NCI-H2029 treated with DMSO at 0.1 percent for 48 hours (cell line): ENCODE data around the gene FAM151A.
"Not testable (repeated sequence)": the region's sequence is repeated elsewhere in the genome, so short reads cannot be mapped to it uniquely, and the experiment has no call there.

ENCODE experiments used
- DNase-seq: peaks from one replicate; lab custom pipeline; 2025; lab: John Stamatoyannopoulos, UW

FAM151A gene

DNA sequence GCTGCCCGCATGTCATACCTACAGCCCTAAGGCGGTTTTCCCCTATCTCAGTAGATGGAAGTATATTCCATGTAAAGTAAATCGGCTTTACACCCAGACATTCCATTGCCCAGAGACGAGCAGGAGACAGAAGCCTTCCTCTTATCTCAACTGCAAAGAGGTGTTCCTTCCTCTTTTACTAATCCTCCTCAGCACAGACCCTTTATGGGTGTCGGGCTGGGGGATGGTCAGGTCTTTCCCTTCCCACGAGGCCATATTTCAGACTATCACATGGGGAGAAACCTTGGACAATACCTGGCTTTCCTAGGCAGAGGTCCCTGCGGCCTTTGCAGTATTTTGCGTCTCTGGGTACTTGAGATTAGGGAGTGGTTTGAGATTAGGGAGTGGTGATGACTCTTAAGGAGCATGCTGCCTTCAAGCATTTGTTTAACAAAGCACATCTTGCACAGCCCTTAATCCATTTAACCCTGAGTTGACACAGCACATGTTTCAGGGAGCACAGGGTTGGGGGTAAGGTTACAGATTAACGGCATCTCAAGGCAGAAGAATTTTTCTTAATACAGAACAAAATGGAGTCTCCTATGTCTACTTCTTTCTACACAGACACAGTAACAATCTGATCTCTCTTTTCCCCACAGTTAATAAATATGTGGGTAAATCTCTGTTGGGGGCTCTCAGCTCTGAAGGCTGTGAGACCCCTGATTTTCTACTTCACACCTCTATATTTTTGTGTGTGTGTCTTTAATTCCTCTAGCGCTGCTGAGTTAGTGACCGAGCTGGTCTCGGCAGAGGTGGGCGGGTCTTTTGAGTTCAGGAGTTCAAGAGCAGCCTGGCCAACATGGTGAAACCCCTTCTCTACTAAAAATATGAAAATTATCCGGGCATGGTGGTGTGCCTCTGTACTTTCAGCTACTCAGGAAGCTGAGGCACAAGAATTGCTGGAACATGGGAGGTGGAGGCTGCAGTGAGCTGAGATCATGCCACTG is 13.4 kb upstream of the FAM151A start:
- DNase-seq = not testable (repeated sequence)

- DNase-seq = not testable (repeated sequence)
These were observed 12.5 kb upstream of the FAM151A start for GRCh38 chr1:54635804-54636203.

GRCh38 chr1:54627196-54627595 is 3.9 kb upstream of the FAM151A start:
- DNase-seq = no peak

GRCh38 chr1:54624466-54625464 is 1.4 kb upstream of the FAM151A start:
- no peak for DNase-seq

DNA sequence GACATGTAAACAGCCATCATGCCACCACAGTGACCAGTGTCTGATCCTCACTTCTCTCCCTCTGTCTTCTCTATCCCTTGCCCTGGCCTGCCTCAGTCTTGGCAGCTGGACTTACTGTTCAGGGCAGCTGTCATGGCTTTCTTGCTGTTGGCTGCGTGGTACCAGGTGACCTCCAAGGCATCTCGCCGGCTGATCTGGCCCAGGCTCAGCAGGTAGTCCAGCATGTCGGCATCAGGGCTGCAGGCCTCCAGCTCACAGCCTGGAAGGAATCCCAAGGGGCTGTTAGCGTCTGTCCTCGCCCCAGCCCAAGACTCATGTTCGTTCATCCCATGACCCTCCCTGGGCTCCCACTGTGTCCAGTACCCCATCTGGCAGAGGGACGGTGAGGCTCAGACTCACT is 3.6 kb downstream of the FAM151A start:
- DNase-seq = no peak

- DNase-seq = no peak
These were observed 7.6 kb downstream of the FAM151A start for GRCh38 chr1:54615531-54616279.

DNA sequence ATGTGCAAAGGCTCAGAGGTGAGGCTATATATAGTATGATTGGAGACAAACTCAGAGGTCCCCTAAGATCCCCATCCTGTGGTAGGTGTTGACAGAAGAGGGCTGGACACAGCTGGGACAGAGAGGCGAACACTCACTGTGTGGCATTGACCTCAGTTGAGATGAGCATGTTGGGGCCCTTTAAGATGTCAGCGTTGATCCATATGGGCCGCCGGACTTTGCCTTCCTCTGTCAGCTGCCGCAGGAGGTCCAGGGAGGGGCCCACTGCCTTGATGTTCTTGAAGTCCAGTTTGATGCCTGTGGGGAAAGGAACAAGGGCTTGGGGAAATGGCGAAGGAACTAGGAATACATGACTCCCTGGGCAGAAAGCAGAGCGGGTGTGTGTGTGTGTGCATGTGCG is 8.8 kb downstream of the FAM151A start:
- no peak for DNase-seq

DNA sequence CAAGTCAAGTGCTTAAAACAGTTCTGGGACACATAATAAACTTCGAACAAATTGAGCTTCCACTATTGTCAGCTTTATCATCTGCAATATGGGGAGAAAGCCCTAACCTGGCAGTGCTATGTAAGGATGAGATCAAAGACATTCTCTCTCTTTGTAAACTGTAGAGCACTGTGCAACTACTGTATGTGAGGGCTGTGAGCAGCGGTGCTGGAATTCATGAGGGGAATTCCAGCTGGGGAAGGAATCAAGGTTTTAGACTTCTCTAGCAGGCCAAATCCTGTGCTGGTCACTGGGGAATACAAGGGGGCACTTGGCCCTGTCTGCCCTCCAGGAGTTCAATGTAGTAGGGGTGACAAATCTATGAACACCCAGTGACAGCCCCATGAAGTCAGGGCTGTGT is 9.3 kb downstream of the FAM151A start:
- no peak for DNase-seq

DNA sequence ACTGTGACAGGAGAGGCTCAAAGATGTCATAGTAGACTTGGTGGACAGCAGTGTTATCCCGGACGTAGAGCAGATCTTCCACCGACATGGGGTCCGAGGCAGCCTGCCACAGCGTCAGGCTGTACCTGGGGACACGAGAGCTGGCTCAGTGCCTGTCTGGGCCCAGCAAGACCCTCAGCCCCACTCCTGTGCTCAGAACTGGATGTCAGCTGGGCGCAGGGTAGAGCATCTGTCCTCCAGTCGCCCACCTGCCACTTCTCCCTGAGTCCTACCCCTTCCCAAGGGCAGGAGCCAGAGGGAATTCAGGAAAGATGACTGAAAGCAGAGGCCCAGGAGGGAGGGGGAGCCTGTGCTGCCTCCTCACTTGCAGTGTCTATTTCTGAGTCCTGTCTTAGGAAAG is 11.7 kb downstream of the FAM151A start:
- no peak for DNase-seq

DNA sequence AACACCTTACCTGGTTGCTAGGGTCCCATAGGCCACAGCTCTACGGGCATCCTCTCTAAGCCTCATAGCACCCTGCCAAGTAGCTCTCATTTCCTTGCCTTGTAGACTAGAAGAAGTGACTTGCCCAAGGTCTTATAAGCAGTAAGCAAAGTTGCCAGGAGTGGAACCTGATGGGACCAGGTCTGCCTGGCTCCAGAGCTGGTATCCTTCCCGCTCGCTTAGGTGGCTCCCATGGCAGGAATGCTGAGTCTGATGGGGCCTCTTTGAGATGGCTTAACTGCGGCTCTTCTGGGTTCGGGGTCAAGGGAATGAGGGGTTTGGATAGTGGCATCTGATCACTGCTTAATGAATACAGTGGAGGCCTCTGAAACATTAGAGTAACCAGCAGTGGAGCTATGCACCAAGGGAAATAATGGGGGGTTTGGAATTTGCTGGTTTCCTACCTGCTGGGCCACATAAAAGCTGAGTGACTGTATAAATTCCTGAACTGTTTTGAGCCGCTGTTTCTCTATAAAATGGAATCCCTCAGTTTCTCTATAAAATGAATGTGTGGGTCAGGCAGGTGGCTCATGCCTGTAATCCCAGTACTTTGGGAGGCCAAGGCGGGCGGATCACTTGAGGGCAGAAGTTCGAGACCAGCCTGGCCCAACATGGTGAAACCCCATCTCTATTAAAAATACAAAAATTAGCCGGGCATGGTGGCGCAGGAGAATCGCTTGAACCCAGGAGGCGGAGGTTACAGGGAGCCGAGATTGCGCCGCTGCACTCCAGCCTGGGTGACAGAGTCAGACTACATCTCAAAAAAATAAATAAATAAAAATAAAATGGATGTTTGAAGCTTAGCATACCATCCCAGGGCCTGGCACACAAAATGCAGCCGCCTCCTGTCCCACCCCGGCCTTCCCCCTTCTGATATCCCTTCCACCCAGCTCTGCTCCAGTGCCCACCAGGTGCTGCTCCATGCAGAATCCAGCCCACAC is 12.4 kb downstream of the FAM151A start:
- DNase-seq = no peak

- DNase-seq = no peak
These were observed 13.3 kb downstream of the FAM151A start for GRCh38 chr1:54610048-54610447.

DNA sequence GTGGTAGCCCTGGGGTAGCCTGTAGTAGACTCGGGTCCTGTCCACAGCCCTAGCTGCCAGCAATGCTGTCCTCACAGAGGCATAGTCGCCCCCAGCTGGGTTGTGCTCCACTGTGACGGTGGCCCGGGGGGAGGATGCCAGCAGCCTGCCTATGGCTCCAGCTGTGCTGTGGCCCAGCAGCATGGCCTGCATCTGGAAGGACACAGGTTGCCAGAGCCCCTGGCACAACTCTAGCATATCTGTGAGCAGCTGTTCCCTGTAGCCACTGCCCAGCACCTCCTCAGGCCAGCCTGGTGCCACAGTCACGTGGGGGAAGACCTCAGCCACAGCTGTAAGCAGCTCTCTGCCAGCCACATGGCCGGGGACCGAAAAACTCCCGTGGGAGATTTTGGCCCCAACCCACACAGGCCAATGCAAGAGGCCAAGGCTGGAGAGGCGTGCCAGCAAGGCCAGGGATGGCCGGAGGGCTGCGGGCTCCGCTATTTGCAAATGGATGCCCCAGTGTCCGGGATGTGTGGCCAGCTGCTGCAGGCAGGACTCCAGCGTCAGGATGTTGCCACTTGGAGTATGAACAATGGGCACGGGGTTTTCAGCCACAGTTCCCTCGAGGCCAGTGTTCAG is 13.9 kb downstream of the FAM151A start:
- no peak for DNase-seq

DNA sequence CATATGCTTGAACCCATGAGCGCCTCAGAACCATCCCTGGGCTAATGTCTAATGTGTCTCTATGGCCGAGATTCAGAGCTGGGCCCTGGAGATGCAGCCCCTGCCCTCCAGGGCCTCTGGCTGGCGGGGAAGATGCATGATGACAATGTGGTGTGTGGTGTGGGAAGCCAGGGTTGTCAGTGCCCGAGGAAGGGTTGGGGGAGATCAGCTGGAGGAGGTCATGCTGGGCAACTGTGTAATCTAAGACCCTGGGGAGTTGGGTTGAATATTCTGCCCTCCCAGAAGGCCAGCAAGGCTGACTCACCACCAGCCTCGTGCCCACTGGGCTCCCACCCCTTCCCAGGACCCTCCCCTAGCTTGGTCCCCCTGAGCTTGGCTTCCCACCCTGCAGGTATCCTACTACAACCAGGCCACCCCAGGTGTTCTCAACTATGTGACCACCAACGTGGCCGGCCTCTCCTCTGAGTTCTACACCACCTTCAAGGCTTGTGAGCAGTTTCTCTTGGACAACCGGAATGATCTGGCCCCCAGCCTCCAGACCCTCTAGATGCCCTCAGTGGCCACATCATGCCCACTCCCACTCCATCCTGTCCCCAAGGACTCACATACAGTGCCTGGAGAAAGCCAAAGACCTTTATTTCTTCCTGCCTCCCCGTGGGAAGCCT is 14.6 kb downstream of the FAM151A start:
- no peak for DNase-seq

DNA sequence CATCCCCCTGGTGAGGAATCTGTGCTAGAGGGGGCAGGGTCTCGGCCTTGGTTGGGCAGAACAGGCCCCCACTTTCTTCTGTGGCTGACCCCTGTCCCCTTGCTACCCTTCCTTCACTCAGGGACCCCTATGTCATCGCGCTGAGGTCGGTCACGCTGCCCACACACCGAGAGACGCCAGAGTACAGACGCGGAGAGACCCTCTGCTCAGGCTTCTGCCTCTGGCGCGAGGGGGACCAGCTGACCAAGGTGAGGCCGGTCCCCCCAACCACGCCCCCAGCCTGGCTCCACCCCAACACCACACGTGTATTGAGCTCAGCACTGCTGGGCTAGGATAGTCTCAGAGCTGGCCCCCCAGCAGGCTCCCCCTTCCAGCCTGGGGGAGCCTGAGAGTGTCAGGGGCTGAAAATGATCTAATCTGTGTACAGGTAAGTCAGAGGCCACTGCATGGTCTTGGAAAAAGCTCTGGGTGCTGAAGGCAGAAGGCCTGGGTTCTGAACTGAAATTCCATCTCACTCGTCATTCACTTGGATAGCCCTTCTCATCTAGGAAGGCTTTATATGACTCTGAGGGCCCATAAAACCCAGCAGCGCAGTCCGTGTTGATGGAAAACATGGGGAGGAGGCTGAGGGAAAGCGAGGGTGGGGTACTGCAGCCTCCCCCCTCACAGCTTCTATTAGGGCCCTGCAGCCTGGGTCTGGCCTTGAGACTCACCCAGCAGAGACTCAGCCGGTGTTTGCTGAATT is 15.3 kb downstream of the FAM151A start:
- no peak for DNase-seq

DNA sequence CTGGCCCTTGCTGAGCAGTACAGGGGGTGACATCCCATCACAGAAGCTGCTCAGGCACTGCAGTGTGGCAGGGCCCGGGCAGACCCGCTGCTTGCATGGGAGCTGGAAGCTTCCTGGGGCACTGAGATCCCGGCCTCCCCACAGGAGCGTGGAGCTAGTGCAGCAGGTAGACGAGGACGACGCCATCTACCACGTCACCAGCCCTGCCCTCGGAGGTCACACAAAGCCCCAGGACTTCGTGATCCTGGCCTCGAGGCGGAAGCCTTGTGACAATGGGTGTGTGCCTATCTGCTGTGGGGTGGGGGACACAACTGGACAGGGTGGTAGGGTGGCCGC is 16.4 kb downstream of the FAM151A start:
- DNase-seq = no peak

DNA sequence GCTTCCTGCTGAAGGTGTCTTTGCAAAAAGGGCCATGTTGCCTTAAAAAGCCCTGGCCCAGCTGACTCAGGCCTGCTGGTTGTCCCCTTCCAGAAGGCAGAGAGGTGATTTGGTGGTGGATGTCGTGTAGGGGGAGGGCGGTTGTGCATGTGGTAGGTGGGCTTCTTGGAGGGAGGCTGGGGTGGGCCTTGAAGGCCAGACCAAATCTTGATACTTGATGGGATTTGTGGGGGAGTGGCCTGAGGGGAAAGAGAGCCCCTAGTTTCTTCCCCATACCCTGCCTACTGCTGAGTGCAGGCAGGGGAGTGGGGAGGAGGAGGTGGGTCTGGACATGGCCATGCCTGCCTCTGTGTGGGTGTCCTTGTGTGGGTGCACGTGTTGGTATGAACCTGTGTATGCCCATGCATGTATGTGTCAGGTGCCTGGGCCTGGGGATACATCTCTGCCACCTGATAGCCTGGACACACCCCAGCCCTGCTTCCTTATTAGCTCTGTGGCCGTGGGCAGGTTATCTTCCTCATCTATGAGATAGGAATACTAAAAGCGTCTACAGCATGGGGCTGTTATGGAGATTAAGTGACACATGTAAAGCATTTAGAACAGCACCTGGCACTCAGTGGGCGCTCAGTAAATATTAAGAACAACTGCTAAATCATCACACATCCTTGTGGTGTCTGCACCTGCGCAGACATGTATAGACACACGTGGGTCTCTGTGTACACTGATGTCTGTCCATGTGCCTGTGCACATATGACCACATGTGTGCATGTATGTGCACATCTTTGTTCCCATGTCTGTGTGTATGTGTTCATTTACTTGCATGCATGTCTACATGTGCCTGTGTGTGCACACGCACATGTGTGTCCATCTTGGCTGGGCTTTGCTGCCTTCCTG is 17.0 kb downstream of the FAM151A start:
- no peak for DNase-seq

- no peak for DNase-seq
These were observed 18.6 kb downstream of the FAM151A start for GRCh38 chr1:54604572-54605370.
